Fibroblast of skin of abdomen (primary cell): ENCODE measurements around the gene IGFBPL1.
"Not testable (repeated sequence)": the region's sequence is repeated elsewhere in the genome, so short reads cannot be mapped to it uniquely, and the experiment has no call there.

Experiments used
- DNase-seq: peaks from one replicate; pipeline ENCODE4 v3.0.0-alpha.2; 2013

The IGFBPL1 gene

GRCh38 chr9:38431116-38431515, 6.9 kb upstream of the IGFBPL1 start:
- no peak for DNase-seq

GRCh38 chr9:38428062-38428461, 3.8 kb upstream of the IGFBPL1 start:
- no peak for DNase-seq

DNA sequence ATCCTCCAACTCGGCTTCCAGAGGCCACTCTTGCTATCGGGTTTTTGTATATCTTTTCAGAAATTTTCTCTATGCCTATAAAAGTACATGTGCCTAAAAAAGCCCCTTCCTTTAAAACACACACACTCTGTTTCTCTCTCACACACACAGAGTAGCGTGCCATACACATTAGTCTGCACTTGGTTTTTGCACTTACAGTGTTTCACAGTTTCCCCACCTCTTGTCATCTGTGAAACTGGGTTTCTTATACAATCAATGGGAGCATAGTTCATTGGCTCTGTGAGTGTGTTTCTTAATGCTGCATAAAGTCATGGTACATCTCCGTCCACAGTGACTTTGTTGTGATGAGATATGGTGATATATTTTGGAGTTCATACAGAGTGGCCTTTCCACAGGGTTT, 664 bp upstream of the IGFBPL1 start:
- DNase-seq: no peak

DNA sequence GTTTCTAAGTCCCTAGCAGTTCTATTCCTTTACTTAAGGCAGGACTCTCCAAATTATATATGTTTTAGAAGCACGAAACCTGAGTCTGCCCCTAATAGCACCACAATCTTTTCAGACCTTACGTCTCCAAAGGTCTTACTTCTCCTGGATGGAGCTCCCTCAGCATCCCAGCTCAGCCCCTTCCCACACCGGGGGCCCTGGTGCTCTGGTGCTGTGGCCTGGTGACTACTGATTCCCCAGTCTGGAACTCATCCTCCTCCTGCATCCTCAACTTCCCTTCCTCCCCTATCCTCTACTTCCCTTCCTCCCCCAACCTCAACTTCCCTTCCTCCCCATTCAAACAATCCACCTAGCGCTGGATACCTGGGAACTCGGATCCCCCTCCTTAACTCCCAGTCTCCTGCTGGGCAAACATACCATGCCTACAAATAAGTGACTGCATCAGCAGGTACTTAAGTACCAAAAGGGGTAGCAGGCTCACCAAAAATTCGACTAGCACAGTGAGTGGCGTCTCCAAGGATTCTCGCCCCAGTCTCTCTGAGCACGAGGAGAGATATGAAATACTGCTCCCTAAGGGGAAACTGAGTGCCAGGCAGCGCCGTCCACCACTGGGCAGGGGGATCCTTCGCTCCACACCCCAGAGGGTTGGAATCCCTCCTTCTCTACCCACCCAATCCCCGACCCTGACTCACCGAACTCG, 831 bp downstream of the IGFBPL1 start:
- DNase-seq: no peak

GRCh38 chr9:38422555-38423260, 1.5 kb downstream of the IGFBPL1 start:
- no peak for DNase-seq

GRCh38 chr9:38421498-38422211, 2.6 kb downstream of the IGFBPL1 start:
- no peak for DNase-seq

DNA sequence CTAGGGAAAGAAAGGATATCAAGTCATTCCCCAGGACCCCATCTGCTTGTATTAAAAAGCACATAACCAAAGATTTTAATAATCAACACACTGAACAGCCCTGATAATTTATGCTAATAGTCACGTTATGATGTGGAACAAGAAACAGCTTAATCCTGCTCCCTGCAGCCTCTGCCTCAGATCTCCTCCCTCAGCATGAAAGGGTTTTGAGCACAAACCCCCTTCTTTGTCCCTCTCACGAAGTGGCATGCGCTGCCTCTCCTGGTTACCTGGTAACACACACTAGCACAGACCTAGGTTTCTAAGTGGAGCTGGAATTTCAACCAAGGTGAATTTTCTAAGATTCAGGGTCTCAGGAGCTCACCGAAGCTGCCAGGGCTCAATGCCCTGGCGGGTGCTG, 5.1 kb downstream of the IGFBPL1 start:
- DNase-seq: no peak

DNA sequence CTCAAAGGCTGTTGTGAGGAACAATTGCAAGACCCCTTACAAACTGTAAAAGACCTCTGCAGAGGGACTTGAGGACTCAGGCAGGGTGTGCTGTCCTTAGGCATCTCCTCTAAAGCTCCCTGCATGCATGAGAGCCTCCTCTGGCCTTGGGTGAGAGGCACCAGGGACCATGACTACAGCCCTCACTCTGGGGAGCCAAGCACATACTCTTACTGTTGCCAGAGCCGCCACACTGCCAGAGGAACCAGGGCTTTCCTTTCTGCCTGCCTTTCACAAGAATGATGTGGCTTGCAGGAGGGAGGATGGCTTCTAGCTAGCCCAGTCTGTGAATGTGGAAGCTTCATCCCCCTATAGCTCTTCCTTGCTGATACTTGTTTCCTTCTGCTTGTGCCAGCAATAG, 5.9 kb downstream of the IGFBPL1 start:
- DNase-seq: no peak

- no peak for DNase-seq
Measured at GRCh38 chr9:38417003-38417945, 7.0 kb downstream of the IGFBPL1 start.

DNA sequence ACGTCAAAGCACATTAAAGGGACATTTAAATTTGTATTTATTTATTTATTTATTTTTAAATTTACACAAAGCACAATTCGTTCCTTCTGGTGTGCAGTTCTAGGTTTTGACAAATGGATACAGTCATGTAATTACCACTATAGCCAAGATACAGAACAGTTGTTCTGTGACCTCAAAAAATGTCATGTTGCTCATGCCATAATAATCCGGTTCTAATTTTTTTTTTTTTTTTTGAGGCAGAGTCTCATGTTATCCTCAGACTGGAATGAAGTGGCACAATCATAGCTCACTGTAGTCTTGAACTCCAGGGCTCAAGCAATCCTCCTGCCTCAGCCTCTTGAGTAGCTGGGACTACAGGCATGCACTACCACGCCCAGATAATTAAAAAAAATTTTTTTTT, 7.8 kb downstream of the IGFBPL1 start:
- DNase-seq: no peak

DNA sequence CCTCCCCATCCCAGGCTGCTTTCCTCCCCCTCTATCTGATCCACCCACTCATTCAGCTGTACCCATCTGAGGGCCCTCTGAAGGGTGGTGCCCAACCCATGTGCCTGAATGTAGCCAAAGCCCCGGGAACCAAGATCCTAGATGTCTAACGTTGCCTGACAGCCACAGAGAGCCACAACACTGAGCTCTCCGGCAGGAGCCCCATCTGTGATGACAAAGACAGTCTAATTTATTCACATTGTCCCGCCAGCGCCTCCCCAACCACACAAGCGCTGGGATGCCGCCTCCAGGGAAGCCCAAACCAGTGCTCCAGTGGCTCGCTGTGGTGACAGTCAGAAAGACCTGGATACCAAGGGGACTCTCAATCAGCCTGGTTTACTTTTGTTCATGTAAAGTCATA, 8.4 kb downstream of the IGFBPL1 start:
- DNase-seq: no peak

GRCh38 chr9:38414040-38414723, 10.1 kb downstream of the IGFBPL1 start:
- no peak for DNase-seq

DNA sequence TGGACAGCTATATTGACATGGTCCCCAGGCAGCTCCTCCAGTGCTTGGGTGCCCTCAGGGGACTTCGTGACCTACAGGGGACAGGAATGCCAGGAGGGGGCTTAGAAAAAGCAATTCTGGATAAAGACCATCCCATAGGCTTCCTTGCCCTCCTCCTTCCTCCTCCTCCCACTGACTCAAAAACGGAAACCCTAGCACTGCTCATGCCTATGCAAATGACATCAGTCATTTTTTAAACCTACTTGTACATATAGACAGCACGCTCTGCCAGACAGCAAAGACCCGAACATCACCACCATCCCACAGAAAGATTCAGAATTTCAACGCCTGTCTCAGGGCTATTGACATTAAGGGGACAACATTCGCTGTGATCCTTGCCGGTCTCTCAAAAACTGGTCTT, 11.0 kb downstream of the IGFBPL1 start:
- DNase-seq: no peak

GRCh38 chr9:38412751-38413150, 11.5 kb downstream of the IGFBPL1 start:
- no peak for DNase-seq

- no peak for DNase-seq
Measured at GRCh38 chr9:38408719-38409118, 15.5 kb downstream of the IGFBPL1 start.

DNA sequence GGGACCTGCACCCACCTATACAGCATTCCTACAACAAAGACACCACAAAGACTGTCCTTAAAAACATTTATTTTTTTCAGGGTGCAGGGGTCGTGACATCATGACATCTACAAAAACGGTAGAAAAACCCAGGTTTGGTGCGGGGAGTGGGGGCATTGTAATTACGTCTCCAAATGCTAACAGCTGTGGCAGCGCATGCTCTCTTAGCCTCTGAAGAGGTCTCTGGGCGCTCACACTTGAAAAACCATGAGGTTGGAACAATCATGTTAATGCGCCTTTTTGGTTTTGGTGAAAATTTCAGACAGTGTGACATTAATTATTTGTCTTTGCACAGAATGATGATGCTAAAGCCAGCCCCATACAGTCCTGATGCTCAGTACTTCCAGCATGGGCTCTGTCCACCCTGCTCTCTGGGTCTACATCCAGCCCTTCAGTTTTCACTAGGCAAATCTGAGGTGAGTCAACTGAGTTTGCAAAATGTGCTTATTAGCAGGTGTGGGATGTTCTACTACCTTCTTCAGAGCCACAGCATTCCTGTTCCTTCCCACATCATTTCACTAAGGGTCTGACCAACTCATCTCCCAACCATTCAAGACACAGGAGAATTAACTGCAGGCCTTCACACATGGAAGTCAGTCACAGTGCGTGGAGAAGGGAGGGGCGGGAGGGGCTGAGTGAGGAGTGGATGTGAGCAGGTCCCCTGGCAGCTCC, 17.6 kb downstream of the IGFBPL1 start:
- DNase-seq: no peak

DNA sequence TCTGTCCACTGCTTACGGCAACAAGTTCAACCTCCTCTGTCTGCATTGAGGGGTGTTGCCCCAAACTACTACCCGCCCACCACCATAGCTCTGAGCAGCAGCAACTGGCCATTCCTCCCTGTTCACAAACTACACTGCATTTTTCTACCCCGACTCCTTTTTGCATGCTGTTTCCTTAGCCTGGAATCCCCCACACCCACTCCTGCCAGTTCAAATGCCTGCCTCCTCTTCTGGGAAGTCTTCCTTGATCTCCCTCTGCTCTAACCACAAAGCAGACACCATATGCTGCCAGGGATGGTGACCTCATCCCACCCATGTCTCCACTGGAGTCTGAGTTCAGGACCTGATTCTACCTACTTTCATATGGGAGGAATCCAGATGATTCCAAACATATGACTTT, 18.5 kb downstream of the IGFBPL1 start:
- DNase-seq: peak; percentile 55

DNA sequence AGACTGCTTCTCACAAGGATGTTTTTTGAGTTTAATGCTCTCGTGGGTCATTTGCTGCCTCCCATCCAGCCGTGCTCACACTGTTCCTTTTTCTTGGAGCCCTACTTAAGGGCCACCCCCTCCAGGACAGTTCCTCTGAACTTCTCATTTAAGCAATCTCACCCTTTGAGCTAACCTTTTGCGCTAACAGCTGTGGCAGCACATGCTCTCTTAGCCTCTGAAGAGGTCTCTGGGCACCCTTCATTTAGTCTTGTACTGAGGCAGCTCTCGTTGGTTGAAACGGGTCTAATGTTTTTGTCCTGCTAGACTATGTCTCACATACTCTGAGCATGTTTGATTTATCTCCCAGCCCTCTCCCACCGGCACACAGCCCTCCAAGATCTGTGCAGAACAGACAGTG, 19.9 kb downstream of the IGFBPL1 start:
- DNase-seq: no peak

- DNase-seq: no peak
Measured at GRCh38 chr9:38401994-38402393, 22.3 kb downstream of the IGFBPL1 start.

- DNase-seq: not testable (repeated sequence)
Measured at GRCh38 chr9:38399191-38399590, 25.1 kb downstream of the IGFBPL1 start.

DNA sequence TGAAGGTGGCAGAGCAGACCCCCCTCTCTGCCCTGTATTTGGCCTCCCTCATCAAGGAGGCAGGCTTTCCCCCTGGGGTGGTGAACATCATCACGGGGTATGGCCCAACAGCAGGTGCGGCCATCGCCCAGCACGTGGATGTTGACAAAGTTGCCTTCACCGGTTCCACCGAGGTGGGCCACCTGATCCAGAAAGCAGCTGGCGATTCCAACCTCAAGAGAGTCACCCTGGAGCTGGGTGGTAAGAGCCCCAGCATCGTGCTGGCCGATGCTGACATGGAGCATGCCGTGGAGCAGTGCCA, 27.9 kb downstream of the IGFBPL1 start:
- no peak for DNase-seq
